ENCODE data around the gene IGSF9B.

DNA sequence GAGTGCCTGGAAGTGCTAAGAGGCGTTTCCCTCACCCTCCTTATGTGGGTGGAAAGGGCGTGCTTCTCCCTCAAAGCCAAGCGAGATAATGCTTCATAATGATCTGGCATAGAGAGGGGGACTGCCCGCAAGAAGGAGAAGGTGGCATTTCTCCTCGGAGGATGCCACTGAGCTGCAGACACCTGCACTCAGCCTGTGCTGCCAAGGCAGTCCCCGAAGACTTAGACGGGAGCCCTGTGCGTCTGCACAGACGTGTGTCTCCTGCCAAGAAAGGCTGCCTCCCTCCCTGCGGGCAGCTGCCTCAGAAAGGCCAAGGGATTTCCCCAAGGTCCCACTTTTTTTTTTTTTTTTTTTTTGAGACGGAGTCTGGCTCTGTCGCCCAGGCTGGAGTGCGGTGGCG is 63.4 kb downstream of the IGSF9B start:
- TF ChIP-seq, protein P1, sequence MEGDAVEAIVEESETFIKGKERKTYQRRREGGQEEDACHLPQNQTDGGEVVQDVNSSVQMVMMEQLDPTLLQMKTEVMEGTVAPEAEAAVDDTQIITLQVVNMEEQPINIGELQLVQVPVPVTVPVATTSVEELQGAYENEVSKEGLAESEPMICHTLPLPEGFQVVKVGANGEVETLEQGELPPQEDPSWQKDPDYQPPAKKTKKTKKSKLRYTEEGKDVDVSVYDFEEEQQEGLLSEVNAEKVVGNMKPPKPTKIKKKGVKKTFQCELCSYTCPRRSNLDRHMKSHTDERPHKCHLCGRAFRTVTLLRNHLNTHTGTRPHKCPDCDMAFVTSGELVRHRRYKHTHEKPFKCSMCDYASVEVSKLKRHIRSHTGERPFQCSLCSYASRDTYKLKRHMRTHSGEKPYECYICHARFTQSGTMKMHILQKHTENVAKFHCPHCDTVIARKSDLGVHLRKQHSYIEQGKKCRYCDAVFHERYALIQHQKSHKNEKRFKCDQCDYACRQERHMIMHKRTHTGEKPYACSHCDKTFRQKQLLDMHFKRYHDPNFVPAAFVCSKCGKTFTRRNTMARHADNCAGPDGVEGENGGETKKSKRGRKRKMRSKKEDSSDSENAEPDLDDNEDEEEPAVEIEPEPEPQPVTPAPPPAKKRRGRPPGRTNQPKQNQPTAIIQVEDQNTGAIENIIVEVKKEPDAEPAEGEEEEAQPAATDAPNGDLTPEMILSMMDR (IDR thresholded peaks at IDR 0.05) = no peak
- TF ChIP-seq POLR2AphosphoS5 (IDR thresholded peaks at IDR 0.05) (no peak), POLR2A (IDR thresholded peaks at IDR 0.05) (no peak)

Measured in prostate gland (tissue), 2 donors.